Skeletal muscle tissue (tissue), 4 donors: Measurements from ENCODE around the gene ATE1. TPM values are rescaled to one million over a fixed set of nuclear protein-coding genes. Genes with fewer than 3 reads are reported as not detected.
"Not testable (repeated sequence)": the region's sequence is repeated elsewhere in the genome, so short reads cannot be mapped to it uniquely, and the experiment has no call there.

Source experiments
- H3K27ac ChIP-seq: one replicate; pipeline ENCODE4 v1.7.0; 2013; ENCODE audit warnings: mild to moderate bottlenecking, low read depth, low read length, inconsistent platforms
- H3K27me3 ChIP-seq, 3 donors: one replicate each; pipeline ENCODE4 v1.7.0; 2013; ENCODE audit warnings: low read length in 3 of 3; ENCODE audit not compliant: control insufficient read depth in 3 of 3, insufficient read depth in 3 of 3
- H3K36me3 ChIP-seq, 3 donors: one replicate each; pipeline ENCODE4 v1.7.0; 2013; ENCODE audit warnings: low read length in 3 of 3; ENCODE audit not compliant: control insufficient read depth in 3 of 3, insufficient read depth in 3 of 3
- H3K4me1 ChIP-seq, 3 donors: one replicate each; pipeline ENCODE4 v1.7.0; 2013; ENCODE audit warnings: low read length in 3 of 3, mild to moderate bottlenecking in 3 of 3; ENCODE audit not compliant: control insufficient read depth in 3 of 3, insufficient read depth in 3 of 3
- H3K4me3 ChIP-seq, 3 donors: one replicate each; pipeline ENCODE4 v1.7.0; 2013; ENCODE audit warnings: low read length in 3 of 3
- H3K9ac ChIP-seq, 3 donors: one replicate each; pipeline ENCODE4 v1.7.0; 2013; ENCODE audit warnings: low read length in 3 of 3, mild to moderate bottlenecking in 3 of 3, moderate library complexity in 2 of 3, low read depth in 1 of 3
- H3K9me3 ChIP-seq, 3 donors: one replicate each; pipeline ENCODE4 v1.7.0; 2013; ENCODE audit warnings: low read length in 3 of 3; ENCODE audit not compliant: control insufficient read depth in 3 of 3
- total RNA-seq: library from RNA; depleted of rRNA; stranded (reverse); fragments of >200 nt; gene quantifications from one replicate; pipeline ENCODE4 v1.2.3, GENCODE V29; 2014
- donor health status: Osteomylitis.

ATE1 gene
- total RNA-seq, 1 donor from 2014 or later, result 30.3 TPM

DNA sequence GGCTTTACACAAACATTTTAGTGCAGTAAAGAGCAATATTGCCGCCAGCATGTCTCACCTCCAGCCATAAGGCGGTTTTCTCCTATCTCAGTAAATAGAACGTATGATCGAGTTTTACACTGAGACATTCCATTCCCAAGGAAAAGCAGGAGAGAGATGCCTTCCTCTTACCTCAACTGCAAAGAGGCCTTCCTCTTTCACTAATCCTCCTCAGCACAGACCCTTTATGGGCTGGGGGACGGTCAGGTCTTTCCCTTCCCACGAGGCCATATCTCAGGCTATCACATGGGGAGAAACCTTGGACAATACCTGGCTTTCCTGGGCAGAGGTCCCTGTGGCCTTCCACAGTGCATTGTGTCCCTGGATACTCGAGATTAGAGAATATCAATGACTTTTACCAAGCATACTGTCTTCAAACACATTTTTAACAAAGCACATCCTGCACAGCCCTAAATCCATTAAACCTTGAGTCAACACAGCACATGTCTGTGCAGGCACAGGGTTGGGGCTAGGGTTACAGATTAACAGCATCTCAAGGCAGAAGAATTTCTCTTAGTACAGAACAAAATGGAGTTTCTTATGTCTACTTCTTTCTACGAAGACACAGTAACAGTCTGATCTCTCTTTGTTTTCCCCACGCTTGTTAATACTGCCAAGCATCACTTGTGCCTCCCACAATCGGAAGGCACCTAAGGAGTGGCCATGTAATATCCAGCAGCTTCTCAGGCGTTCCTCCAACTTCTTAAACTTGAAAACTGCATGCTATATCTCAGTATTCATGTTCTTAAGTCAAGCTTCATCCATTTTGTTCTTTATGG, 2.6 kb upstream of the ATE1 start:
- not testable (repeated sequence) for H3K9me3 ChIP-seq, H3K4me3 ChIP-seq, H3K36me3 ChIP-seq

GRCh38 chr10:121929585-121930267, 1.9 kb upstream of the ATE1 start:
- not testable (repeated sequence) for H3K27me3 ChIP-seq, H3K9me3 ChIP-seq, H3K36me3 ChIP-seq, H3K27ac ChIP-seq, H3K4me3 ChIP-seq, H3K9ac ChIP-seq
- peaks cover 6 to 19% (median 16%) of the 10 kb centered on the region in 3 donors for H3K4me1 ChIP-seq

More for the DNA sequence above, 2.6 kb upstream of the ATE1 start:
- H3K4me1 ChIP-seq, result peaks cover under 1 to 19% (median 16%) of the 10 kb centered on the region in 3 donors
- H3K27ac ChIP-seq, H3K27me3 ChIP-seq, H3K9ac ChIP-seq: not testable (repeated sequence)

GRCh38 chr10:121928528-121928884, 675 bp upstream of the ATE1 start:
- Histone ChIP-seq H3K9me3 (no peaks in the 10 kb centered on the region), H3K27ac (peak overlapping the region; percentile 96), H3K9ac (peak overlapping the region; percentile 96 to 99 (median 98)), H3K27me3 (no peaks in the 10 kb centered on the region), H3K4me3 (peak overlapping the region; percentile 69 to 96 (median 95)), H3K36me3 (peaks cover 0 to 2% (median 0%) of the 10 kb centered on the region in 3 donors), H3K4me1 (peaks cover 6 to 19% (median 16%) of the 10 kb centered on the region in 3 donors)

GRCh38 chr10:121927318-121927840, 452 bp downstream of the ATE1 start:
- Histone ChIP-seq H3K4me3 (peak overlapping the region; percentile 69 to 96 (median 95)), H3K27ac (peak overlapping the region; percentile 96), H3K27me3 (no peaks in the 10 kb centered on the region), H3K9ac (peak overlapping the region; percentile 93 to 99 (median 98)), H3K9me3 (no peaks in the 10 kb centered on the region), H3K4me1 (peaks cover 6 to 19% (median 16%) of the 10 kb centered on the region in 3 donors), H3K36me3 (peaks cover 2 to 10% (median 9%) of the 10 kb centered on the region in 3 donors)

GRCh38 chr10:121926671-121927317, 1.0 kb downstream of the ATE1 start:
- H3K27ac ChIP-seq, result peak overlapping the region; percentile 96
- peaks cover 2 to 14% (median 12%) of the 10 kb centered on the region in 3 donors for H3K36me3 ChIP-seq
- peak overlapping the region; percentile 69 to 96 (median 95) for H3K4me3 ChIP-seq
- peaks cover 6 to 19% (median 16%) of the 10 kb centered on the region in 3 donors for H3K4me1 ChIP-seq
- no peaks in the 10 kb centered on the region for H3K27me3 ChIP-seq
- H3K9me3 ChIP-seq, result no peaks in the 10 kb centered on the region
- peak overlapping the region; percentile 93 to 99 (median 98) for H3K9ac ChIP-seq

DNA sequence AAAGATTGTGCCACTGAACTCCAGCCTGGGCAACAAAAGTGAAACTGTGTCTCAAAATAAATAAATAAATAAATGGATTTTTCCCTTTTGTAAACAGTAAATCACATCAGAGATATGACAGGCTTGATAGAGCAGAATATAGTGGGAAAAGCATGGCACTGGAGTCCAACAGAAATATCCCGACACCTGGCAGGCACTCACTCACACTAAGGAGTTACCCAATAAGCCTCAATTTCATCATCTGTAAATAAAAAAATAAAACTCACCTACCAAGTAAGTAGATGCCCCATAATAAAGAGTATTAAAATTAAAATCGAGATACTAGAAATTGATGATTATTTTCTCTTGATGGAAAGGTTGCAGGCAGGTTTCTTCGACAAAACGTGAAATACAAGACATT, 1.7 kb downstream of the ATE1 start:
- H3K27me3 ChIP-seq, result no peaks in the 10 kb centered on the region
- no peak overlapping the region for H3K9ac ChIP-seq
- no peak overlapping the region for H3K27ac ChIP-seq
- H3K9me3 ChIP-seq, result no peaks in the 10 kb centered on the region
- peak overlapping the region in 1 of 3 donors; percentile 69 for H3K4me3 ChIP-seq
- H3K4me1 ChIP-seq, result peaks cover 6 to 18% (median 11%) of the 10 kb centered on the region in 3 donors
- H3K36me3 ChIP-seq, result peaks cover 4 to 16% (median 12%) of the 10 kb centered on the region in 3 donors

GRCh38 chr10:121921238-121921931, 6.4 kb downstream of the ATE1 start:
- H3K4me3 ChIP-seq, result no peak overlapping the region
- no peak overlapping the region for H3K27ac ChIP-seq
- peaks cover 5 to 24% (median 22%) of the 10 kb centered on the region in 3 donors for H3K36me3 ChIP-seq
- peaks cover 3 to 6% (median 4%) of the 10 kb centered on the region in 3 donors for H3K4me1 ChIP-seq
- no peaks in the 10 kb centered on the region for H3K9me3 ChIP-seq
- H3K27me3 ChIP-seq, result no peaks in the 10 kb centered on the region
- H3K9ac ChIP-seq, result no peak overlapping the region

- peaks cover 5 to 24% (median 22%) of the 10 kb centered on the region in 3 donors for H3K36me3 ChIP-seq
Measured at GRCh38 chr10:121919666-121920065, 8.2 kb downstream of the ATE1 start.

DNA sequence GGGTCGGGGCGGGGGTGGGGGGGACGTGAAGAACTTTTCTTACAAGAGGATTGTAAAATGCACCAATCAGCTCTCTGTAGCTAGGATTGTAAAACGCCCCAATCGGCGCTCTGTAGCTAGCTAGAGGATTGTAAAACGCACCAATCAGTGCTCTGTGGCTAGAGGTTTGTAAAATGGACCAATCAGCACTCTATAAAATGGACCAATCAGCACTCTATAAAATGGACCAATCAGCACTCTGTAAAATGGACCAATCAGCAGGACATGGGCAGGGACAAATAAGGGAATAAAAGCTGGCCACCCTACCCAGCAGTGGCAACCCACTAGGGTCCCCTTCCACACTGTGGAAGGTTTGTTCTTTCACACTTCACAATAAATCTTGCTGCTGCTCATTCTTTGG, 9.0 kb downstream of the ATE1 start:
- H3K36me3 ChIP-seq, result peaks cover 5 to 24% (median 22%) of the 10 kb centered on the region in 3 donors
- not testable (repeated sequence) for H3K4me3 ChIP-seq

More at GRCh38 chr10:121919666-121920065, 8.2 kb downstream of the ATE1 start:
- peaks cover 0 to 2% (median under 1%) of the 10 kb centered on the region in 3 donors for H3K4me1 ChIP-seq
- no peaks in the 10 kb centered on the region for H3K27me3 ChIP-seq
- no peak overlapping the region for H3K9ac ChIP-seq
- H3K27ac ChIP-seq, result no peak overlapping the region
- H3K4me3 ChIP-seq, result no peak overlapping the region
- no peaks in the 10 kb centered on the region for H3K9me3 ChIP-seq

More for the DNA sequence above, 9.0 kb downstream of the ATE1 start:
- H3K9me3 ChIP-seq, H3K9ac ChIP-seq, H3K4me1 ChIP-seq, H3K27me3 ChIP-seq, H3K27ac ChIP-seq: not testable (repeated sequence)
